SH-SY5Y (cell line): Measurements from ENCODE around the gene KIF9.

Source experiments
- GATA2 ChIP-seq: IDR thresholded peaks from 2 replicates; pipeline ENCODE4 v1.6.1; 2011; ENCODE audit warnings: mild to moderate bottlenecking, low read depth, low read length
- GATA3 ChIP-seq: IDR thresholded peaks from 2 replicates; pipeline ENCODE4 v1.6.1; 2011; ENCODE audit warnings: low read depth, mild to moderate bottlenecking, low read length, moderate library complexity

Gene KIF9

GRCh38 chr3:47282424-47283192 lies at the start of gene KIF9, which contains the start of gene KLHL18:
Gene KIF9, minus strand, starts transcription at chr3:47282799. Its CDS starts 5,425 bp downstream, at chr3:47277374.
Gene KLHL18, plus strand, starts transcription at chr3:47282944. Its CDS starts 22 bp downstream, at chr3:47282966.
- no peak for TF ChIP-seq GATA3
- TF ChIP-seq GATA2, result peak; percentile 61

DNA sequence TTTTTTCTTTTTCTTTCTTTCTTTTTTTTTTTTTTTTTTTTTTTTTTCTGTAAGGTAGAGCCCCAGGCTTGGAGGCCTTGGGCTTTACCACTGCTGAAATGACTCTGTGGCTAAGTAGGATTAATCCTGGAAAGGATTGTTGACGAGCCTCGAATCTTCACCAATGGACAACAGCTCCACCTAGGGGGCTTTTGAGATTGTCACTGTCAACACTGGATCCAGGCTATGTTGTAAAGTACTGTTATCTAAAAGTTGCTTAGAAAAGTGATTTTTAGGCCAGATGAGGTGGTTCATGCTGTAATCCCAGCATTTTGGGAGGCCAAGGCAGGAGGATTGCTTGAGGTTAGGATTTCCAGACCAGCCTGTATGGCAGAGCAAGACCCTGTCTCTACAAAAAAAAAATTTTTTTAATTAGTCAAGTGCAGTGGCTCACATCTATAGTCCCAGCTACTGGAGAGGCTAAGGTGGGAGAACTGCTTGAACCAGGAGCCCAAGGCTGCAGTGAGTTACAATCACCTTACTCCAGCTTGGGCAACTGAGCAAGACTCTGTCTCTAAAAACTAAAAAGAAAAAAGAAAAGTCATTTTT lies 41.8 kb upstream of the KIF9 start:
- TF ChIP-seq GATA3, result no peak
- no peak for TF ChIP-seq GATA2

GRCh38 chr3:47323431-47324277 lies 41.1 kb upstream of the KIF9 start:
- no peak for TF ChIP-seq GATA3
- no peak for TF ChIP-seq GATA2

- TF ChIP-seq GATA2 (no peak), GATA3 (no peak)
Observed at GRCh38 chr3:47319956-47320355, 37.4 kb upstream of the KIF9 start.

GRCh38 chr3:47318916-47319315 lies 36.3 kb upstream of the KIF9 start:
- TF ChIP-seq GATA3 (no peak), GATA2 (no peak)

- no peak for TF ChIP-seq GATA2
- no peak for TF ChIP-seq GATA3
Observed at GRCh38 chr3:47315069-47315647, 32.6 kb upstream of the KIF9 start.

- TF ChIP-seq GATA2 (no peak), GATA3 (no peak)
Observed at GRCh38 chr3:47314056-47314764, 31.6 kb upstream of the KIF9 start.

DNA sequence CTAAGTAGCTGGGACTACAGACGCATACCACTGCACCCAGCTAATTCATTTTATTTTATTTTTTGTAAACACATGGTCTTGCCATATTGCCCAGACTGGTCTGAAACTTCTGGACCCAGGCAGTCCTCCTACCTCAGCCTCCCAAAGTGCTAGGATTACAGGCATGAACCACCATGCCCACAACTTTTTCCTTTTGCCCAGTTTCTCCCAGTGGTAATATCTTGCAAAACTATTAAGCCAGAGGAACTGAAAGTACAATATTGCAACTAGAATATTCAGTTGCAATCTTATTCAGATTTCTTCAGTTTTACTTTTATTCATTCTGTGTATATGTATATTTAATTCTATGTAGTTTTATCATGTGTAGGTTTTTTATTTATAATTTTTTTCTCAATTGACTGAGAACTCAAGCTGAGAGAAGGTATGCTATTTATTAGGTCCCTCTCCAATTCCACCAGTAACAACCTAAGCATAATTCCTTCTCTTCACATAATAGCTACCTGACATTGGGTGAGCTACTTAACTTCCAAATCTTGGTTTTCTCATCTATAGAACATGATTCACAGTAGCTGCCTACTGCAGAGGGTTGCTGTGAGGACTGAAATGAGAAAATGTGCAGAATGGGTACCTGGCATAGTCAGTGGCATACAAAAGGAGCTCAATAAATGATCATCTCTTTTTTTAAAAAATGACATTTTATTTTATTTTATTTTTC lies 30.9 kb upstream of the KIF9 start:
- TF ChIP-seq GATA2 (no peak), GATA3 (no peak)

GRCh38 chr3:47310391-47310790 lies 27.8 kb upstream of the KIF9 start:
- TF ChIP-seq GATA2, result no peak
- TF ChIP-seq GATA3, result no peak

GRCh38 chr3:47306022-47306421 lies 23.4 kb upstream of the KIF9 start:
- no peak for TF ChIP-seq GATA2
- TF ChIP-seq GATA3, result no peak

GRCh38 chr3:47301456-47301855 lies 18.9 kb upstream of the KIF9 start:
- TF ChIP-seq GATA3 (no peak), GATA2 (no peak)

DNA sequence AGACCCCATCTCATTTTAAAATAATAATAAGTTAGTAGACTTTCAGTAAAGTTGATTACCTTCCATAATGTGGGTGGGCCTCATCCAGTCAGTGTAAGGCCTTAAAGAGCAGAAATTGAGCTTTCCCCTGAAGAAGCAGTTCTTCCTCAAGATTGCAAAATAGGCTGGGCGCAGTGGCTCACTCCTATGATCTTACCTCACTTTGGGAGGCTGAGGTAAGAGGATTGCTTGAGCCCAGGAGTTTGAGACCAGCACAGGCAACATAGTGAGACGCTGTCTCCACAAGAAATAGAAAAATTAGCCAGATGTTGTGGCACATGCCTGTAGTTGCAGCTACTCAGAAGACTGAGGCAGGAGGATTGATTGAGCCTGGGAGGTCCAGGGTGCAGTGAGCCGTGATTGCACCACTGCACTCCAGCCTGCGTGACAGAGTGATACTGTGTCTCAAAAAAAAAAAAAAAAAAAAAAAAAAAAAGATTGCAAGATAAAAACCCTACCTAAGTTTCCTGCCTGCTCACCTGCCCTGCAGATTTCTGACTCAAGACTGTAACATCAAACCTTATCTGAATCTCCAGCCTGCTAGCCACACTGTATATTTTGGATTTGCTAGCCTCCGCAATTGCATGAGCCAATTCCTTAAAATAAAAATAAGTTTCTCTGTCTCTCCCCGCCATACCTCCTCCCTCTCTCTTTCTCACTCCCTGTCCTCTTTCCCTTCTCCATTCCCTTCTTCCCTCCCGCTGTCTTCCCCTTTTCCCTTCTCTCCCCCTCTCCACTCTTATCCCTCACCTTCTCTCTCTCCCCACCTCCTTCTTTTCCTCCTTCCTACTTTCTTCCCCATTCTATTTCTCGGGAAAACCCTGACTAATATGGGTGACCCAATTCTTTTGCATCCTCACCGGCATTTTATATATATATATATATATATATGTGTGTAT lies 17.1 kb upstream of the KIF9 start:
- no peak for TF ChIP-seq GATA3
- no peak for TF ChIP-seq GATA2
